ENCODE measurements around the gene HSPA1L. TPM values are rescaled to one million over a fixed set of nuclear protein-coding genes. Genes with fewer than 3 reads are reported as not detected.

The HSPA1L gene
- total RNA-seq, 1 donor from 2014 or later = 4.5 TPM

DNA sequence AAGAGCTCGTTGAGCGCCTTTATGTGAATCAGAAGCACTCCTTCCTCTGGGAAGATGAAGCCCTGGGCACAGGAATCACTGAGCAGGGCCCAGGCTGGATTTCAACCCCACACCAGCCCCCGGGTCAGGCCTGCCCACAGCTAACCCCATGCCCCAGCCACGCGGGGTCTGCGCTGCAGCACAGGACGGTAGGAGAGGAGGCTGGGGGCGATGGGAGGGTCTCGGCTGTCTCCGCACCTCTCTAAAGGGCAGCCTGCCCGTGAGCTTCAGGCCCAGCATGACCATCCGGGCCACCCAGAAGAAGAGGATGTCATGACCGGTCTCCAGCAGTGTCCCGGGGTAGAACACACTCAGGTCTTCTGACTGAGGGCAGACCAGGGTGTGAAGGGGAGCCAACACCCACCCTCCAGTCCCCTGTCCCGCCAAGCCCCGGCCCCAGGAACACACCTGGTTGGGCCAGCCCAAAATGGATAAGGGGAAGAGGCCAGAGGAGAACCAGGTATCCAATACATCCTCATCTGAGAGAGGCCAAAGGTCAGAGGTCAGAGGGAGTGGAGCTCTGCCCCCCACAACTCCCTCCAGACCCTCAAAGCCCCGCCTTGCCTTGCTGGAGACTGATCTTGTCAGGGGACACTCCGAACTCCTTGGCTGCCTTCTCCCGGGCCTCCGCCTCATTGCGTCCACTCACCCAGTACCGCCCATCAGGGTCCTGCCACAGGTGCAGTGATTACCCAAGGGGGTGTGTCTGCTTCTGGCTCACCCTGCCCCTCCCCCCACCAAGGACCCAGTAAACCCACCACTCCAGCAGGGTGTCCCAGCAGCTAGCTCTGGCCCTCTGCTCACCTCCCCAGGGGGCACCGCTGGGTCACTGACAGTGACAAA lies 33.6 kb downstream of the HSPA1L start:
- no peak for DNase-seq

DNA sequence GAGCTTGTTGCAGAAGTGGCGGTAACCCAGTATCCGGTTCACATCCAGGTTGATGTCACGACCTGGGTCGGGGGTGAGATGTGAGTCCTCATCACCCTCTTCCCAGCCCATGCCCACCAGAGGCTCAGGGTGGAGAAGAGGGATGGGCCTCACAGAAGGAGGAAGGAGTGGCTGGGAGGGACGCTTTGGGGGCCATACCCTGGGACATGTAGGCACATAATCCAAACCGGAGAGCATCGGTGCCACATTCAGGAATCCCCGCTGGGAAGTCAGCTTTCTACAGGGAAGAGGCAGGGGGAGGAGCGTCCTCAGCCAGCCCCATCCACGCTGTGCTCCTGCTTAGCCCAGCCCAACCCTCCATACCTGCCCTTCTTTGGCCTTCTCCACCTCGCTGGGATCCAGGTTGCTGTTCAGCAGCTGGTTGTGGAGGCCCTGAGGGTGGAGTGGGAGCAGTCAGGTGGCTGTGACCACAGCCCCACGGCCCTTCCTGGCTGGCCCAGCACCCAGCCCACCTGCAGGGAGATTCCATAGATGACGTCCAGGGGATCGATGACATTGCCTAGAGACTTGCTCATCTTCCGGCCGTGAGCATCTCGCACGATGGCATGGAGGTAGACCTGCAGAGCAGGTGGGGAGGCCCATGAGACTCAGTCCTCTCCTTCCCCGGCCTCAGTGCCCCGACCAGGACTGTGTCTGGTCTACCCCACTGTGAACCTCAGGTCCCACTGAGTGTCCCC lies 34.4 kb downstream of the HSPA1L start:
- no peak for DNase-seq

DNA sequence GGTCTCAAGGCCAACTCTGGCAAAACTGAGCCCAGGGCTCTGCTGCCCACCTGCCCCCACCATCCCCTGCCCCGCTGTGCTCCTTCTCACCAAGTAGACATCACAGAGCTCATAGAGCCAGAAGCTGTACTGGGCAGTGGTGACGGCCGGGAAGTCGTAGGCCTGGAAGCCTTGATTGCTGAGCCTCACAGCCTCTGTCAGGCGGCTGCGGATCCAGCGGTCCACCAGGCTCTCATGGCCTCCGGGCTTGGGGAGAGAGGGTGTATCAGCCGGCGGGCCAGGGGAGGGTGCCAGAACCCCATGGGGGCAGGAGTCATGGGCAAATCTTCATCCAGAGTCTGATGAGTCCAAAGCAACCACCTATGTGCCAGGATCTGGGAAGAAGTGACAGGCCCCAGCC lies 35.2 kb downstream of the HSPA1L start:
- DNase-seq = no peak

DNA sequence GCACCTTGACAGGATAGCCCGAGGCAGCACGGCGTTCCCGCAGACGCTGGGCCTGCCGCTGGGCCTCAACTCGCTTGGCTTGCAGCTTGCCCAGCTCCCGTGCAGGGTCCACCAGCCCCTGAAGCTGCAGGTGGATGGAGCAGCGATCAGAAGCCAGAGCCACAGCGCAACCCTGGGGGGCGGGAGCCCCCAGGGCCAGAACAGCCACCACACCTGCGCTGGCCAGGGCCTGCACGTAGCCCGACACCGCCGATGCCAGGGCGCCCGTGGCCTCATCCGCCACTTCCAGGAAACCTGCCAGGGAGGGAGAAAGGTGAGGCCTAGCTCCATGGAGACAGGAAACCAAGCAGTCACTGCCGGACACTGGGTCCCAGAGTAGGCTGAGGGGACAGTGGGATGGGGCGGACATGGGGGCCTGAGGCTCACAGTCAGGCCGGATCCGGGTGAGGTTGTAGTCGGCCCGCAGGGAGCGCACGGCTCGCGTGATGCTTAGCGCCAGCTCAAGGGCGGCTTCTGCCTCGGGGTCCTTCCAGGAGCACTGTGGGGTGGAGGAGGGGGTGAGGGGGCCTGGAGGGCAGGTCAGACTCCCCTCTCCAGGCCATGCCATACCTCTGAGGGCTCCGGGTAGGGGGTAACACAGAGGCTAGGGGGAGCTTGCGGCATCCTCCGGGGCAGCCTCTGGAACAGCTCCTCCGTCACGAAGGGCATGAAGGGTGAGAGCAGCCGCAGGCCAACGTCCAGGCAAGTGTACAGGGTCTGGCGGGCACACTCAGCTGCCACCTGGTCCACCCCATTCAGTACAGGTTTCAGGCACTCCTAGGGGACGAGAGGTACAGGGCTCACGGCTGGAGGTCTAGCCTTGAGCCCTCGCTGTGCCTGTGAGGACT lies 35.8 kb downstream of the HSPA1L start:
- DNase-seq = no peak

DNA sequence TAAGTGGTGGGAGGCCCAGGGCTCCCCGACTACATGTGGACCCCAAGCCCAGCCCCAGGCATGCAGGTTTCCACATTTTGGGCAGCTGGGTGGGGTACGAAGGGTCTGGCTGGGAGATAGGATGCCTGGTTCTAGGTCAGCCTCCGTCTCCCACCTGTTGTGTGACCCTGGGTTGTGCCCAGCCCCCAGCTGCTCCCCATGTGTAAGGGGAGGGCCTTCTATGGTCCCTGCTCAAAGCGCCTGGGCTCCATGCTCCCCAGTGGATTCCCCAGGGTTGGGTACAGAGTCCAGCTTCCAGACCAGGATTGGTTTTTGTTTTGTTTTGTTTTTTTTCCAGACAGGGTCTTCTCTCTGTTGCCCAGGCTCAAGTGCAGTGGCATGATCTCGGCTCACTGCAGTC lies 36.9 kb downstream of the HSPA1L start:
- no peak for DNase-seq

DNA sequence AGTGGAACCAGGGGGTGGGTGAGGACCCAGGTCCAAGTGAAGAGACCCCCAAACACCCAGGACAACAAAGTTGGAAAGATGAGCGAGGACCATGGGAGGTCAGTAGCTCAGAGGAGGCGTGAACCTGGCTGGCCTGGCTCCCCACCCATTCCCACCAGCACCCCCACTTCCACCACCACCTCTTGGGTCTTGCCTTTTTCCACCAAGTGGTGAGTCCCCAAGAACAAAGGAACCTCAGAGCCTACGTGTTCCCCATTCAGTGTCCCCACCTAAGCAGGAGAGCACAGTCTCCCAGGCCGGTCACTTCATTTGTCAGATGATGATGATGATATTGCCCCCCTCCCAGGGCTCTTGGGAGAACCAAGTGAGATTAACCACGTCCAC lies 37.4 kb downstream of the HSPA1L start:
- DNase-seq = no peak

DNA sequence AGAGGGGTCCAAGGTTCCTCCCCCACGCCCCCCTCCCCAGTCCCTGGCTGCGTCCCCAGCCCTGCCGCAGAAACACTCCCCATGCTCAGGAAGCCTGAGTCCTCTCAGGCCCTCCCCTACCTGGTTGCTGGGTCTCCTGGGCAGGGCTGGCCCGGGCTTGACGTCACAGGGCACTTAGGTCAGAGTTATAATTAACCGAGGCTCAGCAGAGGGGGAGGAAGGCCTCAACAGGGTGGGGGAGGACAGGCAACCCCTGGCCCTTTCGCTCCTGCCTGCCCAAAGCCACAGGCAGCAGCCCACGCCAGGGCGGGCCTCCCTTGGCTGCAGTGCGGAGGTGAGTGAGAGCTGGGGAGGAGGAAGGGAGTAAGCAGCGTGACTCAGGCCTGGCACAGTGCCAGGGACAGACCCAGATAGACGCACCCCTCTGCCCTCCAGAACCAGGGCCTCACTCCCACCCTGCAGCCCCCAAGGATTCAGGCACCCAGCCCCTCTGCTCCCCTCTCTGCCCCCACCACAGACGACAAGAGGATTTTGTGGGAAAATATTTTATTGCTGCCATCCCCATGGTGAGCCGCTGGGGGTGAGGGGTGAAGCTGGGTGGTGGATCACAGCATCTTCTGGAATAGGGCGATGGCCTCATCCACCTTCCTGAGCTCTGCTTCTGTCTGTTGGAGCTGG lies 38.0 kb downstream of the HSPA1L start, which contains the start of gene VWA7:
Gene VWA7 (minus strand): TSS at position 340 of the 678 bp plus-strand sequence. CDS start 549 bp downstream, outside the sequence.
- peak; percentile 65 for DNase-seq

DNA sequence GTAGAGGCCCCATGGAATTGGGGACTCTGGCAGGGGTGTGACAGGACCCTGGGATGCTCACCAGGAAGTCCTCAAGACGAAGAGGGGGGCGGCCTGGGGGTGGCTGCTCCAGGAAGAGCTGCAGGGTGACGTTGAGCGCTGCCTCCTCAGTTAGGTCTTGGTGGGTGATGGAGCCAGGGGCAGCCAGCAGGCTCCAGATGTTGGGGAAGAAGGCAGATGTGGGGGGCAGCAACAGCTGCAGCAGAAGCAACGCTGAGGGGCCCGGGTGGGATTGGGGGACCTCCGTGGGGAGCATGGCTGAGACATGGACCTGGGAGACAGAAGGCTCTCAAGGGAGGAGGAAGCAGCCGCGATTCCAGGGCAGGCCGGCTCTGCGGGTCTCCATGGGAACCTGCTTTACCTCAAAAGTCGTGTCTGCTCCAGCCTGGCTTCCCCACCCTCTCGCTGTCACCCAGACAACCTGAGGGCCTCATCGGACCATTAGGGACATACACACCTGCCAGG lies 38.5 kb downstream of the HSPA1L start:
- no peak for DNase-seq

DNA sequence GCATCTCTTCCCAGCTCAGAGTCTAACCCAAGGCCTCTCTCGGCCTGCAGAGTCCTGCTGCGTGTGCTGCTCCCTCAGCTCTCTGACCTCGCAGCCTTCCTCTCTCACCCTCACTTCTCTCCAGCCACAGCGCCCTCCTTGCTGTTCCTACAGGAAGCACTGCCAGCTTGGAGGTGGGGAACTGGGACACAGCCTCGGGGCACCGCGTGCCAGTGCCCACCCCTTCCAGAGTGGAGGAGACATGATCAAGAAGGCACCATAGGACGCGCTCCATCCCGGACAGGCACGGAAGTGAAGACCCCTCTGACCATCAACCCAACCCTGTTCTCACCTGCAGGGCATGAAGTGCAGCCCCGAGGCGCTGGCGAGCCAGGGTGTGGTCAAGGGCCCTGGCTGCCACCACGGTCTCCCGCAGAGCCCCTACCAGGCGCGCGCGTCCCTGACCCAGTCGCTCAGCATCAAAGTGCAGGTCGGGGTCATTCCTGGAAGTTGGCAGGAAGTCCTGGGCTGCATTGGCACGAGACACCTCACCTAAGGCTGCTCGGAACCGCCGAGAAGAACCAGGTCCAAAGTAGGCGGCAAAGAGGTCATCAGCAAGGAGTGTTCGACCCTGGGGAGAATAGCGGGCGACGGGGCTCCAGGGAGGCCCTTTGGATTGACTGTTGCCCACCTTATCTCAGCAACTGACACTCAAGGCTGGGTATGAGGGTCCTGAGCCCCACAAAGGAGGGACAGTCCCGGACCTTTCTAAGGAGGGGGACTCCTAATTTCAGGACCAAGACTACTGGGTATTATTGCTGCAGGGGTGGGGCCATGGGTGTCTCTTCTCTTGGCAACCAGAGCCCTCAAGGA lies 39.2 kb downstream of the HSPA1L start:
- DNase-seq = no peak

DNA sequence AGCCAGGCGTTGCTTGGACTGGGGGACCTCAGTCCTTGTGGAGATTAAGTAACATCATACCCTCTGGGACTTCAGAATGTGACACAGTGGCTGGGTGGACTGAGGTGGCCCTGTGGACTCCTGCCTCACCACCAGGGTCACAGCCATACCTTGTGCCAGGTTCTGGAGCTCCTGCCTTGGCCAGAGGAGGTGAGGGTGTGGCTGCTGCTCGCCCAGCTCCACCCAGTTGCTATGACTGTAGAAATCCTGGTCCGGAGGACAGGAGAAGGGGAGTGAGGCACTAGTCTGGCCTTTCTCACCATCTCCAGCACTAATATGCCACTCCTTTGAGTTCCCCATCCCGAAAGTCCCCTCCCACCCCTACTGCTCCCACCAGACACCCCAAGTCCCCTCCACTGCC lies 39.9 kb downstream of the HSPA1L start:
- no peak for DNase-seq

DNA sequence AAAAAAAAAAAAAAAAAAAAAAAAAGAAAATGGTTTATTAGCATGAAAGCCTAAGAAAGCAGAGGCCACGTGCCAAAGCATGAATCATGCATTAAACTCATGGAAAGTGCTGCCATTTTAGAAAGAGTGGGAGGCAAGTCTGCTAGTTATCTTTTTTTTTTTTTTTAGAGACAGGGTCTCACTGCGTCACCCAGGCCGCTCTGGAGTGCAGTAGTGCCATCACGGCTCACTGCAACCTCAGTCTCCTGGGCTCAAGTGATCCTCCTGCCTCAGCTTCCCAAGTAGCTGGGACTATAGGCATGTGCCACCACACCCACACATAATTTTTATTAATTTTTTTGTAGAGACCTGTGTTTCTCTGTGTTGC lies 43.1 kb downstream of the HSPA1L start:
- peak; percentile 36 for DNase-seq

DNA sequence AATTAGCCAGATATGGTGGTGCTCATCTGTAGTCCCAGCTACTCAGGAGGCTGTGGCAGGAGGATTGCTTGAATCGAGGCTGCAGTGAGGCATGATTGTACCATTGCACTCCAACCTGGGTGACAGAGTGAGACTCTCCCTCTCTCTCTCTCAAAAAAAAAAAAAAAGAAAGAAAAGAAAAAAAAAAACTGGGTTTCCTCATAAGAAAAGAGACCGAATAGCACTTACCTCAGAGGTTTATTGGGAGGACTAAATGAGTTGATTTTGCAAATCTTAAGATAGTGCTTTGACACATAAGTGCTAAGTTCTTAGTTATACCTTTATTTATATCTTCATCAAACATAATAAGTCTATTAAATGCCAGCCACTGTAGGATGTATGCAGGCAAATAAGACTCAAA lies 44.2 kb downstream of the HSPA1L start:
- no peak for DNase-seq

DNA sequence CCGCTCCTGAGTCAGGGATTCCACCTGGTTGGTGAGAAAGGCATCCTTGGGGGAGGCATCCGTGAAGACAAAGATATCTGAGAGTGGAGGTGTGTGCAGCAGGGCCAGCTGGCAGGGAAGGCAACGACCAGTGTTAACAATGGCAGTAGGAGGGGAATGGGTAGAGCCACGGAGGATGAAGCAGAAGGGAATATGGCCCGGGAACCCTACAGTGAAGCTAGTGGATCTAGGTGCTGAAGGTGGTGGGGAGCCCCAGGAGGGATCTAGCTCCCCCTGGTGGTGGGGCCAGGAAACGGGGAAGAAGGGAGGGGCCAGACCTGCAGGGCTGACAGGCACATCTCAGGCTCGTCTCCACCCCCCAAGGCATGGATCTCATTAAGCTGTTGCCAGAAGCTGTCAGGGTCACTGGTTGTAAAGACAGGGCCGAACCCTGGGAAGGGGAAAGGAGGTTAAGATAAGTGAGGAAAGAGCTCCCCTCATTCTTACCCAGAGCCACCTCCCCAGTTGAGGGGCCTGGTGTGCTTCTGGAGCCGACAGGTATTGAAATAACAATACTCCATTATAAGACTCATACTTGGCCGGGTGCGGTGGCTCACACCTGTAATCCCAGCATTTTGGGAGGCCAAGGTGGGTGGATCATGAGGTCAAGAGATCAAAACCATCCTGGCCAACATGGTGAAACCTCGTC lies 45.3 kb downstream of the HSPA1L start:
- peak; percentile 31 for DNase-seq

DNA sequence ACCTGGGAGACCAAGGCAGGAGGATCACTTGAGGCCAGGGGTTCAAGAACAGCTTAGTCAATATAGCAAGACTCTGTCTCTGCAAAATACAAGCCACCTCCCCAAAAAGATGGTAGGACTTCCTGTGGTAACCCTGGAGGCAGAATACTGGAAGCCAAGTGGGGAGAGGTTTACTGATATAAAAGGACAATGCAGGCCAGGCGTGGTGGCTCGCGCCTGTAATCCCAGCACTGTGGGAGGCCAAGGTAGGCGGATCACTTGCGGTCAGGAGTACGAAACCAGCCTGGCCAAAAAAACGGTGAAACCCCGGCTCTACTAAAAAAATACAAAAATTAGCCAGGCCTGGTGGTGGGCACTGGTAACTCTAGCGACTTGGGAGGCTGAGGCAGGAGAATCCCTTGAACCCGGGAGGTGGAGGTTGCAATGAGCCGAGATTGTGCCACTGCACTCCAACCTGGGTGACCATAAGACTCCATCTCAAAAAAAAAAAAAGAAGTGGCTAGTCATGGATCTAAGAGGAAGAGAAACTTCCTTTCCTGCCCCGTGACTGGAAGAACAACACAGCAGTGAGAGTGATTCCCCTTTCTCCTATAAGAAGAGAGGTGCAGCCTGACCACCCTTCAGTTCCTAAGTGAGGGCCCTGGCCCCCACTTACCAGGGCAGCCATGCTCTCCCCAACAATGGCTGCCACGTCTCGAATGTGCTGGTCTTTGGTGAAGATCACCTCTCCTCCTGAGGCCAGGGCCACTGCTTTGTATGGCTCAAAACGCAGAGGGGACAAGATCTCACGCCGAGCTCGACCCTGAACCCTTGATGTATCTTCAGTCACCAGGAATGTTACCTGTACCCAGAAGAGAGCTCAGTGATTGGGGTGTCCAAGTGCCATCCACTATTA lies 46.5 kb downstream of the HSPA1L start:
- DNase-seq = no peak

DNA sequence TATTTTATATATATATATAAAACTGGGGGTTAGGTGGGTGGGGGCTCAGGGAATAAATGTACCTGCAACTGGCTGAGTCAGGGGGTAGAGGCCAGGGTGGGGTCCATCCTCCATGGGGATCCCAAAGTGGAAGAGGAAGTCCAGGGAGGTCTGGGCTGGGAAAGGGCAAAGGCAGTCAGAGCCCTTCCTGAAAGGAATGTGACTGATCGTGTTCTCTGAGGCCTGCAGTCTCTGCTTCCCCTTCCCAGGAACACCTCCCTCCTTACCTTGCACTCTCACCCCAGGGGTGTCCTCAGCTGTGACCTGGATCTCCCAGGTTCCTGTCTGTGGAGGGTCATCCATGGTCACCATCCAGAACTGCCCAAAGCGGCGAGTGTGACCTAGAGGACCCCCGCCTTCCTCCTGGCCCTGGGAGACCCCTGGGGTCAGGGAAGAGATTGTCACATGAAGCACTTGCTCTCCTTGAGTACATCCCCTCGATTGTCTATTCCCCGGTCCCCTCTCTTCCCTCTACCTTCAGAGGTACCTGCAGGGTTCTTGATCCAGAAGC lies 47.9 kb downstream of the HSPA1L start:
- DNase-seq = no peak

DNA sequence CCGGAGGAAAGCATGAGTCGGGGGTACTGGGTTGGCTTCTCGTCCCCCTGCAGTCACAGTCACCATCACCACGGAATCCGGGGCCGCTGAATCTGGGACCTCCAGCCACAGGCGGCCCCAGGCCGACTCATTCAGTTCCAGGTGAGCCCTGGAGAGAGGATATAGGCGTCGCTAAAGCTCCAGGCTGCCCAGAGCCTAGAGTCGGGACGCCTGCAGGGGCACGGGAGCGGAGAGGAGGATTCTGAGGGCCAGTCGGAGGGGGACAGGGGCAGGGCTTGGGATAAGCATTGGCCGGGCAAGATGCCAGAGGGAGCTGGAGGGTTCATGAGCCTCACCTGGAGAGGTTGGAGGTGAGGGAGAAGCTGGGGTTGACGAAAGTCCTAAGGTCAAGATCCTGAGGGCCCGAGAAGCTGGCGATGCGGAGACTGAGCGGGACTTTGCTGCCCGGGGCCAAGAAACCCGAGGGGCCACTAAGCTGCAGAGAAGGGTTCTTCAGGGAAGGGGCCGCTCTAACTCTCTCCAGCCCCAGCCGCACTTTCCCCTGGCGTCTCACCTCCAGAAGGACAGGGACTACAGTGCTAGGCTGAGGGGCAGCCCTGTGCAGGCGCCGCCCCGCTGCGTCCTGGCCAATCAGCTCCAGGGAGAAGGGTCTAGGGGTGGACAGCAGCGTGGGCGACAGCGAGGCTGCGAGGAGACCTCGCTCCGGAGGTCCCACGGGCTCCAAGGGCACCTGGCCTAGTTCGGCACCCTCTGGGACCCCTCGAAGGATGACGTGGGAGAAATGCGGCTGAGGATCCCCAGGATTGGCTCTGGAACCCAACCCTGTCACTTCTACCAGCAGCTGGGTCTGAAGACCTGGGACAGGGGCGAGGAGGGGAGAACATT lies 48.9 kb downstream of the HSPA1L start:
- no peak for DNase-seq

DNA sequence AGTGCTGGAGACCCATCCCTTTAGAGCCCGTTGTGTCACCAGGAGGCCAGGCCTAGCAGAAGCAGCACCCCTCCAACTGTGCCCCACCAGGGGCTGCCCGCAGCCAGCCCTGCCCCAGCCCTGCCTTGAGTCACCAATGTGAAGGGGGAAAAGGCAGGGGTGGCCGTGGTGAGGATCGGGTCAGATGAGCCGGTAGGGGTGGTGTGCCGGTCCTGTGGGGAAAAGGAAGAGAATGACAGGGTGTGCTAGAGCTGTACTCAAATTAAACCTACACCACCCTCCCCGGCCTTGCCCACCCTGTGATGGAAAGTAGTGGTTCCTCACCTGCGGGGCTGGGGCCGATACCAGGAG lies 49.5 kb downstream of the HSPA1L start:
- DNase-seq = no peak

DNA sequence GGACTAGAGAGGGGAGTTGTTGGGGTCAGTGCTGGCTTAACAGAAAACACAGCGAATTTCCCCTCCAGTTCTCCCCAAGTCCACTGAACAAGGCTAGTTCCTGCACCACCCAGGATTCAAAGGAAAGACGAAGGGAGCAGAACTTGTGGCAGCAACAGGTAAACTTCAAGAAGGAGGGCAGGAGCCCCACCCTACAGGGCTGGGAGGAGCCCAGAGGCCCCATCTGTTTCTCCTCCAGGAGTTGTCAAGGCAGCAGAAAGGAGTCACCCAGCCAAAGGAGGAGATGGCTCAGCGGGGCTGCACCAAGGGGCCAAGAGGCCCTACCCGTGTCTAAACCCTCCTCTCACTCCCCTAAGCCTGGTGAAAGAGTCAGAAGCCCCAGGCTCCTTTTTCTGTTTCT lies 50.9 kb downstream of the HSPA1L start:
- DNase-seq = no peak
